Subcutaneous adipose tissue (tissue), 4 donors: ENCODE measurements around the gene ENTPD1. TPM values are rescaled to one million over a fixed set of nuclear protein-coding genes. Genes with fewer than 3 reads are reported as not detected.

ENCODE experiments used
- CTCF ChIP-seq: fragments of 450-650 bp; IDR thresholded peaks from one replicate; pipeline ENCODE4 v1.5.1; 2016; ENCODE audit warnings: low read depth, mild to moderate bottlenecking, control low read depth, antibody characterized with exemption, moderate library complexity
- total RNA-seq, 4 donors: library from RNA; depleted of rRNA; stranded (reverse); fragments of >200 nt; gene quantifications; one replicate each; pipeline ENCODE4 v1.1.0, GENCODE V29; 2016

Gene ENTPD1
- total RNA-seq, 4 donors from 2014 or later: 16.2 to 28.7 (median 20.4) TPM

- TF ChIP-seq CTCF: no peak
Measured at GRCh38 chr10:95833042-95833610, 77.2 kb downstream of the ENTPD1 start.

GRCh38 chr10:95834406-95834805, 78.4 kb downstream of the ENTPD1 start:
- TF ChIP-seq CTCF: no peak

- no peak for TF ChIP-seq CTCF
Measured at GRCh38 chr10:95835149-95835860, 79.3 kb downstream of the ENTPD1 start.

GRCh38 chr10:95835911-95836310, 79.9 kb downstream of the ENTPD1 start:
- TF ChIP-seq CTCF: no peak

- no peak for TF ChIP-seq CTCF
Measured at GRCh38 chr10:95836610-95837355, 80.8 kb downstream of the ENTPD1 start.

GRCh38 chr10:95837356-95837776, 81.4 kb downstream of the ENTPD1 start:
- TF ChIP-seq CTCF: no peak

- no peak for TF ChIP-seq CTCF
Measured at GRCh38 chr10:95837783-95838182, 81.8 kb downstream of the ENTPD1 start.
